ENCODE results near the gene SORCS1. TPM values are rescaled to one million over a fixed set of nuclear protein-coding genes. Genes with fewer than 3 reads are reported as not detected.

The SORCS1 gene
- total and polyA plus RNA-seq, 2 of the 8 experiments (the other 6 are each of a cell fraction or from before 2014, with no cell fraction given), result 4.1 to 4.6 TPM

GRCh38 chr10:106775127-106775526 lies 389.4 kb downstream of the SORCS1 start:
- H4K91ac ChIP-seq (replicated peaks; ENCODE audit: insufficient read length, low read length), result no peak overlapping the region
- no peak for TF ChIP-seq FOSL1 (IDR thresholded peaks at IDR 0.05; ENCODE audit: insufficient read depth, low read depth, low read length)
- no peak for TF ChIP-seq CTBP2 (IDR thresholded peaks at IDR 0.05; ENCODE audit: borderline replicate concordance, insufficient read depth, insufficient read length, low read length)
- TF ChIP-seq PHF8 (conservative IDR thresholded peaks at IDR 0.05; ENCODE audit: low read depth, low read length), result no peak
- no peak for TF ChIP-seq BACH1 (IDR thresholded peaks at IDR 0.05; ENCODE audit: low read length)
- no peak for TF ChIP-seq KDM5A (IDR thresholded peaks at IDR 0.05; ENCODE audit: low read length)
- no peak for TF ChIP-seq HDAC6 (IDR thresholded peaks at IDR 0.05; ENCODE audit: low read depth, low read length)
- no peak for TF ChIP-seq ATF2 (IDR thresholded peaks at IDR 0.05; ENCODE audit: low read length)
- TF ChIP-seq NRF1 (IDR thresholded peaks at IDR 0.05; ENCODE audit: low read depth, low read length), result no peak
- TF ChIP-seq ZNF274 (IDR thresholded peaks at IDR 0.05; ENCODE audit: borderline replicate concordance, extremely low read depth, low read length), result no peak
- no peak overlapping the region for H3K18ac ChIP-seq (ENCODE audit: extremely low read depth, low read length)

More at GRCh38 chr10:106775127-106775526, 389.4 kb downstream of the SORCS1 start:
- DNase-seq (ENCODE audit: low read depth in 1 of 2, low spot score in 2 of 2) (no peak), FAIRE-seq (no peak)
- no peaks in the 10 kb centered on the region for H3K23me2 ChIP-seq (ENCODE audit: low read depth, low read length)
- H3K79me2 ChIP-seq (ENCODE audit: control insufficient read depth in 1 of 2, insufficient read depth in 2 of 2, low read length in 2 of 2), result no peaks in the 10 kb centered on the region
- no peaks in the 10 kb centered on the region for H3K79me1 ChIP-seq (ENCODE audit: low read depth, low read length)
- H2AFZ ChIP-seq (ENCODE audit: low read length), result no peak overlapping the region
- H2AK5ac ChIP-seq (ENCODE audit: low read depth, low read length), result no peak overlapping the region
- no peak overlapping the region for H3K56ac ChIP-seq (replicated peaks; ENCODE audit: insufficient read length, low read depth, low read length)
- no peak overlapping the region for H3K4me3 ChIP-seq (ENCODE audit: extremely low read depth in 1 of 4, insufficient read depth in 2 of 4, low read depth in 3 of 4, low read length in 4 of 4)
- no peak overlapping the region for H2BK20ac ChIP-seq (ENCODE audit: low read length)
- no peak overlapping the region for H3K23ac ChIP-seq (ENCODE audit: insufficient read length)
- POLR2A ChIA-PET (ENCODE audit: partially characterized antibody), result no interaction called here
- H2BK120ac ChIP-seq (replicated peaks; ENCODE audit: low read depth, low read length), result no peak overlapping the region
- WGBS, 2 experiments (ENCODE audit: extremely low coverage in 1 of 2, insufficient coverage in 1 of 2, insufficient read length in 1 of 2, insufficient replicate concordance in 2 of 2, low coverage in 1 of 2, low lambda C conversion rate in 2 of 2, missing lambda C conversion rate in 1 of 2), result 84% methylated on average over 4 of the region's 4 CpGs; no CpG with 5 or more reads in 1 of the 2 experiments
- H4K20me1 ChIP-seq (replicated peaks in 1 of 2; ENCODE audit: control insufficient read depth in 1 of 2, insufficient read depth in 2 of 2, low read length in 2 of 2), result no peaks in the 10 kb centered on the region
- H3K27me3 ChIP-seq (replicated peaks in 1 of 4; ENCODE audit: control insufficient read depth in 3 of 4, extremely low read depth in 1 of 4, insufficient read depth in 3 of 4, low read length in 3 of 4), result no peaks in the 10 kb centered on the region
- H3K4me2 ChIP-seq (ENCODE audit: insufficient read depth in 1 of 2, low read depth in 2 of 2, low read length in 2 of 2), result no peak overlapping the region
- H2BK15ac ChIP-seq (ENCODE audit: low read length), result no peak overlapping the region
- CTCF ChIA-PET (ENCODE audit: partially characterized antibody), result interaction anchor here (0.6 to 0.8 kb wide), 2 partner anchors 13 to 151 kb away, joined by 3 to 4 read pairs; no protein-coding TSS in a partner anchor
- H3K9ac ChIP-seq (replicated peaks in 1 of 4; ENCODE audit: extremely low read depth in 1 of 4, low read depth in 3 of 4, low read length in 3 of 4), result no peak overlapping the region
- H2BK5ac ChIP-seq (ENCODE audit: low read depth, low read length), result no peak overlapping the region
- H3K27ac ChIP-seq (ENCODE audit: low read depth, low read length), result no peak overlapping the region
- no peak overlapping the region for H4K8ac ChIP-seq (ENCODE audit: extremely low read depth, insufficient read depth, low read length)
- H2BK12ac ChIP-seq (ENCODE audit: low read depth, low read length), result no peak overlapping the region
- no peaks in the 10 kb centered on the region for H3K4me1 ChIP-seq (replicated peaks in 1 of 4; ENCODE audit: control insufficient read depth in 3 of 4, insufficient read depth in 4 of 4, low read length in 3 of 4)
- H3K4ac ChIP-seq (replicated peaks; ENCODE audit: insufficient read length, low read depth, low read length), result no peak overlapping the region
- no peak overlapping the region for H3K14ac ChIP-seq (ENCODE audit: insufficient read length)
- no peak overlapping the region for H4K5ac ChIP-seq (ENCODE audit: insufficient read length, low read depth, low read length)
- no peaks in the 10 kb centered on the region for H3K9me3 ChIP-seq (ENCODE audit: insufficient read depth in 2 of 2, low read depth in 1 of 2, low read length in 1 of 2)
- no peaks in the 10 kb centered on the region for H3K36me3 ChIP-seq (ENCODE audit: control insufficient read depth in 2 of 4, insufficient read depth in 4 of 4, low read length in 3 of 4)
